Fibroblast of pulmonary artery (primary cell): ENCODE measurements around the gene ZSCAN16.
"Not testable (repeated sequence)": the region's sequence is repeated elsewhere in the genome, so short reads cannot be mapped to it uniquely, and the experiment has no call there.

Source experiments
- DNase-seq: peaks from one replicate; pipeline ENCODE4 v3.0.0-alpha.2; 2010; ENCODE audit warnings: low read depth
- H3K4me3 ChIP-seq: replicated peaks from 2 replicates; pipeline ENCODE4 v1.5.1; 2011; ENCODE audit warnings: low read depth, mild to moderate bottlenecking, control low read depth, low read length, moderate library complexity
- TF ChIP-seq, protein P1 (sequence below): IDR thresholded peaks from 2 replicates; pipeline ENCODE4 v1.5.1; 2011; ENCODE audit warnings: mild to moderate bottlenecking, control low read depth, low read length, inconsistent platforms; ENCODE audit errors: missing control alignments

ZSCAN16 gene

DNA sequence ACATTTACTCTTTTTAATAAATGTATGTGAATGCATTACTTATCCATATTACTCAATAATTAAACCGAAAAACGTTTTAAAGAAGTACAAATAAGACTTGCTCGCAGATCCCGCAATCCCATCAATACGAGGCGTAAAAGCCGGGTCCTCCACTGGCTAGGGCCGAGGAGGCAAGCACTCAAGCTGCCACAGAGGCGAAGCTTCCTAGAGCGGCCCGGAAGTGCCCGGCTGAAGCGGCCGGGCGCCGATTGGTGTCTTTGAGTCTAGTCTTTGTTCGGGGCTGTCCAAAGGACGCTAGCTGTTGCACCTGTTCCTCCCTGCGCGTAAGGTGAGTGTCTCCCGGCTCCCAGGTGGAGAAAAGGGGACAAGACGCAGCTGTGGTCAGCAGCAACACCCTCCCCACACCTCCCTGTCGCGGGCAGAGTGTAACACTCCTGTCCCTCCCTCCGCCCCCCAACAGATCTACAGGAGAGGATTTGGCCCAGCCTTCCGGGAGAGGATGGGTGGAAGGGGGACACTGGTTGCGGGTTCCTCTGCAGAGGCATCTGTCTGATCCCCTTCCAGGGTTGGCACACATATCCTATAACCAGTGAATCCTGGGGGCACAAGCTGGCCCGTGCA is at the start of gene ZSCAN16:
ZSCAN16 (plus strand) TSS at position 260 of the 621 bp plus-strand sequence. CDS start 835 bp downstream, outside the sequence.
- TF ChIP-seq, protein P1, sequence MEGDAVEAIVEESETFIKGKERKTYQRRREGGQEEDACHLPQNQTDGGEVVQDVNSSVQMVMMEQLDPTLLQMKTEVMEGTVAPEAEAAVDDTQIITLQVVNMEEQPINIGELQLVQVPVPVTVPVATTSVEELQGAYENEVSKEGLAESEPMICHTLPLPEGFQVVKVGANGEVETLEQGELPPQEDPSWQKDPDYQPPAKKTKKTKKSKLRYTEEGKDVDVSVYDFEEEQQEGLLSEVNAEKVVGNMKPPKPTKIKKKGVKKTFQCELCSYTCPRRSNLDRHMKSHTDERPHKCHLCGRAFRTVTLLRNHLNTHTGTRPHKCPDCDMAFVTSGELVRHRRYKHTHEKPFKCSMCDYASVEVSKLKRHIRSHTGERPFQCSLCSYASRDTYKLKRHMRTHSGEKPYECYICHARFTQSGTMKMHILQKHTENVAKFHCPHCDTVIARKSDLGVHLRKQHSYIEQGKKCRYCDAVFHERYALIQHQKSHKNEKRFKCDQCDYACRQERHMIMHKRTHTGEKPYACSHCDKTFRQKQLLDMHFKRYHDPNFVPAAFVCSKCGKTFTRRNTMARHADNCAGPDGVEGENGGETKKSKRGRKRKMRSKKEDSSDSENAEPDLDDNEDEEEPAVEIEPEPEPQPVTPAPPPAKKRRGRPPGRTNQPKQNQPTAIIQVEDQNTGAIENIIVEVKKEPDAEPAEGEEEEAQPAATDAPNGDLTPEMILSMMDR = no peak
- H3K4me3 ChIP-seq = peak within 1 kb of the TSS; percentile 61
- DNase-seq = peak; percentile 87

DNA sequence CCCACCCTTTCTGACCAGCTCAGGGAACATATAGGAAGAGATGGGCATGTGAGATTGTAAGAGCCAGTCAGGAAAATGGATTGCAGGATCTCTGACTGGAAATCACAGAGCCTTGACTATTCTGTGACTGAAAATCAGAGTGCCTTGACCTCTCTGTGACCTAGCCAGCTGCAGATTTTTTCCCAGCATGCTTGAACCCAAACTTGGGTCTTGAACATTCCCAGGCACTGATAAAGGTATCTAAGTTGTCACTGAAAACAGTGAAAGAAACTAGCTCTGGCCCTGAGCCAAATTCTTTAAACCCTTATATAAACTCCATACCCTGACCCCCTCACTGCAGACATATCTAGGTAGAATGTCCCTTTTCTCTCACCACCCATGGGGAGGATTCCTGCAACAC is 46.4 kb upstream of the ZSCAN16 start:
- TF ChIP-seq, protein P1 = no peak
- no peak overlapping the region for H3K4me3 ChIP-seq
- no peak for DNase-seq

DNA sequence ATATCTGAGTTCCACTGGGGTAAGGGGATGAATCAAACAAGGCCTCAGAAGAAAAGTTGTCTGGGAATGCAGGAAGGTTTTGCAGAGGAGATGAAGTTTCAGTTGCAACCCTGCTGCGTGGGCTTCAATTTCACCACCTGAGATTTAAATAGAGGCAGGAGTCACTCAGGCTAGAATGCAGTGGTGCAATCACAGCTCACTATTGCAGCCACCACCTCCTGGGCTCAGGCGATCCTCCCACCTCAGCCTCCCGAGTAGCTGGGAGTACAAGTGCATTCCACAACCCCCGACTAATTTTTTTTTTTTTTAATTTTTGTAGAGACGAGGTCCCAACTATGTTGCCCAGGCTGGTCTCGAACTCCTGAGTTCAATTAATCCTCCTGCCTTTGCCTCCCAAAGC is 45.6 kb upstream of the ZSCAN16 start:
- TF ChIP-seq, protein P1 = no peak
- DNase-seq = no peak
- no peak overlapping the region for H3K4me3 ChIP-seq

DNA sequence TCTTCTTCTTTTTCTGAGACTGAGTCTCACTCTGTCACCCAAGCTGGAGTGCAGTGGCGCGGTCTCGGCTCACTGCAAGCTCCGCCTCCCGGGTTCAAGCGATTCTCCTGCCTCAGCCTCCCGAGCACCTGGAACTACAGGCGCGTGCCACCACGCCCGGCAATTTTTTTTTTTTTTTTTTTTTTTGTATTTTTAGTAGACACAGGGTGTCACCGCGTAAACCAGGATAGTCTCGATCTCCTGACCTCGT is 44.1 kb upstream of the ZSCAN16 start, which contains the start of gene ZNF165:
ZNF165 (plus strand) TSS at position 188 of the 250 bp plus-strand sequence. CDS start 4,913 bp downstream, outside the sequence.
- DNase-seq = not testable (repeated sequence)
- H3K4me3 ChIP-seq = peak within 1 kb of the TSS; percentile 94

DNA sequence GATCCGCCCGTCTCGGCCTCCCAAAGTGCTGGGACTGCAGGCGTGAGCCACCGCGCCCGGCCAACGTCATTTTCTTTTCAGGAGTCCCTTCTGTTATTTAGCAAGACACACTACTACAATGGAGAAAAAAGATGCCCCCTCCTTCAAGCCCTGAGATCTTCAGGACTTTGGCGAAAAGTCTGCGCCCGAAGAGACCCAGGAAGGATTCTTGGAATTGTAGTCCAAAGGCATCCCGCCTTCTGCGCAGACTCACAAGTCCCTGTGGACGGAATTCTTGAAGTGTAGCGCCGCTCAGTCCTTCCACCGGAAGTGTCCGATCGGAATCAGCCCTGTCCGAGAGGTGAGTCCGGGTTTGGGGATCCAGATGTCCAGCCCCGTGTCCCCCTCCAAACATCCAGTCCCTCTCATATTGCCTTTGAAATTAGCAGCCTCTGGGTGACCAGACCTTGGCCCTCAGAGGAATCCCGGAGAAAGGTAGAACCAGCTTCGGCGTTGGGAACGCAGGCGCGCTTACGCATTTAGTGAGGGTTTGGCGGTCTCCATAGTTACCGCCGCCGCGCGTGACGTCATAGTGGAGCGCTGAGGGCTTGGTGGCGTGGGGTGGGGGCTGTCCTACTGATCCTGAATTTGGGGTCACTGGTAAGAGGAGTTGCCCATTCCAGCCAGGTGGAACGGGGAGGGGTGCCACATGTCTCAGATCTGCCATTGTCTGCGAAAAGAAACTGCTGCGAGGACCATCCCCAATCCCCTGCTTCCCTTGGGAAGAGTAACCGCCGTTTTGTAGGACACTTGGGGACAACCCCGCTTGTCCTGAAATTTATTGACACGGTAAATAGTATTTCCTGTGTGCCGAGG is 43.6 kb upstream of the ZSCAN16 start:
- peak; percentile 99 for DNase-seq
- TF ChIP-seq, protein P1 = no peak
- H3K4me3 ChIP-seq = peak overlapping the region; percentile 94

DNA sequence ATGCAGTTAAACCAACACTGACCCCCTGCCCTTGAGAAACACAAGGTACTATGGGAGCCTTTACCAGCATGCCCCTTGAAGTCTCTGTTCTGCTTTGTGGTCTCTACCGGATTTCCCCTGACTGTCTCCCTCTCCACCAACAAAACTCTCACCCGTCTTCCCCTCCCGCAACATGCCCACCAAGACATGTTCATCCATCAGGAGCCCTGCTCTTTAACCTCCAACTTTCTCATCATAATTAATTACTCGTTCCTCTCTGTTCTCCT is 43.0 kb upstream of the ZSCAN16 start:
- TF ChIP-seq, protein P1 = no peak
- no peak for DNase-seq
- H3K4me3 ChIP-seq = peak overlapping the region; percentile 94

DNA sequence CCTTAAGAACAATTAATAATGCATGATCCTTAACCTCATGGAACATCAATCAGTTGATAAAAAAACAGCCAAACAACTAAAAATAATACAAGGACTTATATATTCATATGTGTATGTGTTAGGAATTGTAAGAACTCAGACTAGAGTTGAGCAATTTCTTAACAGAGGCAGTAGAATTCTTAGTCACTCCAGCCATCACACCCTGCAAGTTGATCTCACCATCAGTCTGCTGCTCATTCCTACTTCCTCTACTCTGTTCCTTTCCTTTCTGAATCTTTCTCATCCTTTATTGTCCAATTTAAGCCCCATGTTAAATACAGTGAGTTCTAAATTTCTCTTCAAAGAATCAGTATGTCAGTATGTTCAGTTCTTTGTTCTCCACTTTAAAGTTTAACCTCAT is 41.5 kb upstream of the ZSCAN16 start:
- TF ChIP-seq, protein P1 = no peak
- H3K4me3 ChIP-seq = no peak overlapping the region
- DNase-seq = no peak
